Nephron (organoid): ENCODE data around the gene SOWAHA.

Experiments
- H3K27ac Mint-ChIP-seq, 3 experiments: 2 replicates each; pipeline ENCODE4 v1.8.0; 2020; ENCODE audit warnings: mixed read lengths in 3 of 3, mild to moderate bottlenecking in 2 of 3, moderate library complexity in 1 of 3
- H3K27me3 Mint-ChIP-seq: 2 replicates; pipeline ENCODE4 v1.8.0; 2021; ENCODE audit warnings: low read depth, mild to moderate bottlenecking, moderate library complexity, mixed read lengths
- H3K36me3 Mint-ChIP-seq: 2 replicates; pipeline ENCODE4 v1.8.0; 2020; ENCODE audit warnings: low read depth, mixed read lengths
- H3K4me1 Mint-ChIP-seq: 2 replicates; pipeline ENCODE4 v1.8.0; 2020; ENCODE audit warnings: mixed read lengths
- H3K4me3 Mint-ChIP-seq, 3 experiments: 2 replicates each; pipeline ENCODE4 v1.8.0; 2020; ENCODE audit warnings: mild to moderate bottlenecking in 3 of 3, mixed read lengths in 3 of 3, moderate library complexity in 2 of 3
- H3K9me3 Mint-ChIP-seq: 2 replicates; pipeline ENCODE4 v1.8.0; 2020; ENCODE audit warnings: mixed read lengths
- TF ChIP-seq, protein P1 (sequence below), 3 experiments: fragments of 200-600 bp; sonication (generic); IDR thresholded peaks; one replicate each; pipeline ENCODE4 v1.5.0; 2021; ENCODE audit warnings: antibody characterized with exemption in 3 of 3; ENCODE audit not compliant: unreplicated experiment in 3 of 3

Gene SOWAHA

GRCh38 chr5:132772291-132773070, 40.6 kb upstream of the SOWAHA start:
- TF ChIP-seq, protein P1, sequence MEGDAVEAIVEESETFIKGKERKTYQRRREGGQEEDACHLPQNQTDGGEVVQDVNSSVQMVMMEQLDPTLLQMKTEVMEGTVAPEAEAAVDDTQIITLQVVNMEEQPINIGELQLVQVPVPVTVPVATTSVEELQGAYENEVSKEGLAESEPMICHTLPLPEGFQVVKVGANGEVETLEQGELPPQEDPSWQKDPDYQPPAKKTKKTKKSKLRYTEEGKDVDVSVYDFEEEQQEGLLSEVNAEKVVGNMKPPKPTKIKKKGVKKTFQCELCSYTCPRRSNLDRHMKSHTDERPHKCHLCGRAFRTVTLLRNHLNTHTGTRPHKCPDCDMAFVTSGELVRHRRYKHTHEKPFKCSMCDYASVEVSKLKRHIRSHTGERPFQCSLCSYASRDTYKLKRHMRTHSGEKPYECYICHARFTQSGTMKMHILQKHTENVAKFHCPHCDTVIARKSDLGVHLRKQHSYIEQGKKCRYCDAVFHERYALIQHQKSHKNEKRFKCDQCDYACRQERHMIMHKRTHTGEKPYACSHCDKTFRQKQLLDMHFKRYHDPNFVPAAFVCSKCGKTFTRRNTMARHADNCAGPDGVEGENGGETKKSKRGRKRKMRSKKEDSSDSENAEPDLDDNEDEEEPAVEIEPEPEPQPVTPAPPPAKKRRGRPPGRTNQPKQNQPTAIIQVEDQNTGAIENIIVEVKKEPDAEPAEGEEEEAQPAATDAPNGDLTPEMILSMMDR (IDR thresholded peaks at IDR 0.05; ENCODE audit: unreplicated experiment in 3 of 3), result no peak
- Mint-ChIP-seq H3K27ac (peak overlapping the region; percentile 48 to 63 (median 56)), H3K27me3 (no peaks in the 10 kb centered on the region), H3K9me3 (no peaks in the 10 kb centered on the region), H3K36me3 (no peaks in the 10 kb centered on the region), H3K4me3 (peak overlapping the region in 2 of 3 experiments; percentile 41 to 45), H3K4me1 (peaks cover 42% of the 10 kb centered on the region)

GRCh38 chr5:132773114-132773513, 40.0 kb upstream of the SOWAHA start:
- Mint-ChIP-seq H3K9me3 (no peaks in the 10 kb centered on the region), H3K27ac (peak overlapping the region in 1 of 3 experiments; percentile 21), H3K4me3 (no peak overlapping the region), H3K36me3 (no peaks in the 10 kb centered on the region), H3K4me1 (peaks cover 38% of the 10 kb centered on the region), H3K27me3 (peaks cover 4% of the 10 kb centered on the region)
- TF ChIP-seq, protein P1 (IDR thresholded peaks at IDR 0.05; ENCODE audit: unreplicated experiment in 3 of 3), result no peak

GRCh38 chr5:132773601-132774355, 39.3 kb upstream of the SOWAHA start:
- Mint-ChIP-seq H3K4me1 (peaks cover 42% of the 10 kb centered on the region), H3K36me3 (no peaks in the 10 kb centered on the region), H3K4me3 (peak overlapping the region; percentile 16 to 69 (median 53)), H3K9me3 (no peaks in the 10 kb centered on the region), H3K27me3 (peaks cover 7% of the 10 kb centered on the region), H3K27ac (peak overlapping the region in 1 of 3 experiments; percentile 21)
- TF ChIP-seq, protein P1 (IDR thresholded peaks at IDR 0.05; ENCODE audit: unreplicated experiment in 3 of 3), result no peak

DNA sequence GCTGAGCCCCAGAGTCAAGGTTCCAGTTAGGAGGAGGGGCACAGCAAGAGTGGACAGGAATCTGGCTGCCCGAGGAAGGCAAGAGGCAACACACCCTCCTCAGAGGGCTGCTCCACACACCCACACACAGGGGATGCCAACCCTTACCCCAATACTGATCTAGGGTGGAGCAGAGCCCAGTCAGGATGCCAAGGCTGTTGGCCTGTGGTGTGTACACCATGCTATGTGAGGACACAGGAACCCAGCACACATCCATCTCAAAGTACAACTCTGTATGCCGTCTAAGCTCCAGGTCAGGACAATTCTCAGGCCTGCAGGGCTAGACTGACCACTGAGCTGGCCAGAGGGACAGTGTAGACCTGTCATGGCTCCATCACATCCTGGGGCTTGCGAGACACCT, 38.7 kb upstream of the SOWAHA start:
- TF ChIP-seq, protein P1 (IDR thresholded peaks at IDR 0.05; ENCODE audit: unreplicated experiment in 3 of 3), result no peak
- peaks cover 42% of the 10 kb centered on the region for H3K4me1 Mint-ChIP-seq
- H3K36me3 Mint-ChIP-seq, result no peaks in the 10 kb centered on the region
- peaks cover 7% of the 10 kb centered on the region for H3K27me3 Mint-ChIP-seq
- H3K9me3 Mint-ChIP-seq, result no peaks in the 10 kb centered on the region
- peak overlapping the region; percentile 69 to 92 (median 85) for H3K4me3 Mint-ChIP-seq
- H3K27ac Mint-ChIP-seq, result peak overlapping the region in 1 of 3 experiments; percentile 87

- no peaks in the 10 kb centered on the region for H3K36me3 Mint-ChIP-seq
- H3K27me3 Mint-ChIP-seq, result peaks cover 7% of the 10 kb centered on the region
- peak overlapping the region; percentile 75 to 87 (median 77) for H3K27ac Mint-ChIP-seq
- no peaks in the 10 kb centered on the region for H3K9me3 Mint-ChIP-seq
- peak overlapping the region; percentile 85 to 92 (median 92) for H3K4me3 Mint-ChIP-seq
- TF ChIP-seq, protein P1 (IDR thresholded peaks at IDR 0.05; ENCODE audit: unreplicated experiment in 3 of 3), result no peak
- peaks cover 42% of the 10 kb centered on the region for H3K4me1 Mint-ChIP-seq
These were observed 38.2 kb upstream of the SOWAHA start for GRCh38 chr5:132774896-132775295.
